Uterus (tissue), 2 donors: ENCODE results near the gene CNR2.

Source experiments
- CTCF ChIP-seq, 4 experiments: fragments of 200-600 bp in 2 of 4; fragments of 450-650 bp in 2 of 4; sonication (generic) in 2 of 4; IDR thresholded peaks; one replicate each; pipeline ENCODE4 v1.5.1; 2016 to 2019; ENCODE audit warnings: antibody characterized with exemption in 4 of 4, mild to moderate bottlenecking in 2 of 4, moderate library complexity in 1 of 4
- POLR2A ChIP-seq, 2 donors: fragments of 450-650 bp; IDR thresholded peaks; one replicate each; pipeline ENCODE4 v1.6.1; 2016; ENCODE audit warnings: antibody characterized with exemption in 2 of 2, mild to moderate bottlenecking in 1 of 2, moderate library complexity in 1 of 2

- TF ChIP-seq CTCF (IDR thresholded peaks at IDR 0.05) (no peak), POLR2A (IDR thresholded peaks at IDR 0.05) (no peak)
Measured at GRCh38 chr1:23899070-23899469, 14.1 kb downstream of the CNR2 start.
